Neutrophil (primary cell): ENCODE measurements around the gene GMDS.

Experiments used
- H3K27ac ChIP-seq: fragments of 200-600 bp; sonication (generic); 2 replicates; pipeline ENCODE4 v1.5.1; 2016; ENCODE audit warnings: mild to moderate bottlenecking, moderate library complexity
- H3K27me3 ChIP-seq: fragments of 200-600 bp; sonication (generic); 2 replicates; pipeline ENCODE4 v1.6.0; 2016; ENCODE audit warnings: mild to moderate bottlenecking
- H3K36me3 ChIP-seq: fragments of 200-600 bp; sonication (generic); 2 replicates; pipeline ENCODE4 v1.5.1; 2017
- H3K4me1 ChIP-seq, 2 experiments: fragments of 200-600 bp in 1 of 2; sonication (generic) in 1 of 2; 1 replicate in 1 of 2; 2 replicates in 1 of 2; pipeline versions ENCODE4 v1.5.1 to v1.6.1; 2013 to 2016; ENCODE audit warnings: low read depth in 1 of 2, low read length in 1 of 2, mild to moderate bottlenecking in 1 of 2, moderate library complexity in 1 of 2; ENCODE audit not compliant: control insufficient read depth in 1 of 2, insufficient read depth in 1 of 2
- H3K4me3 ChIP-seq, 2 experiments: fragments of 200-600 bp in 1 of 2; sonication (generic) in 1 of 2; 1 replicate in 1 of 2; 2 replicates in 1 of 2; pipeline ENCODE4 v1.5.1; 2013 to 2016; ENCODE audit warnings: low read depth in 1 of 2, low read length in 1 of 2, mild to moderate bottlenecking in 1 of 2, moderate library complexity in 1 of 2
- H3K9me3 ChIP-seq: fragments of 200-600 bp; sonication (generic); 2 replicates; pipeline ENCODE4 v1.5.1; 2016
- CTCF ChIP-seq: fragments of 200-600 bp; sonication (generic); IDR thresholded peaks from 2 replicates; pipeline ENCODE4 v1.5.1; 2016; ENCODE audit warnings: antibody characterized with exemption

GMDS gene

GRCh38 chr6:1860756-1861348, 384.6 kb downstream of the GMDS start:
- no peak overlapping the region for H3K27ac ChIP-seq
- H3K4me3 ChIP-seq, result no peak overlapping the region
- H3K9me3 ChIP-seq, result no peaks in the 10 kb centered on the region
- H3K4me1 ChIP-seq, result no peaks in the 10 kb centered on the region
- no peak for TF ChIP-seq CTCF
- no peaks in the 10 kb centered on the region for H3K36me3 ChIP-seq
- no peaks in the 10 kb centered on the region for H3K27me3 ChIP-seq

GRCh38 chr6:1858859-1859258, 386.5 kb downstream of the GMDS start:
- H3K9me3 ChIP-seq, result no peaks in the 10 kb centered on the region
- H3K36me3 ChIP-seq, result no peaks in the 10 kb centered on the region
- no peak overlapping the region for H3K27ac ChIP-seq
- no peaks in the 10 kb centered on the region for H3K27me3 ChIP-seq
- no peak for TF ChIP-seq CTCF
- H3K4me3 ChIP-seq, result no peak overlapping the region
- no peaks in the 10 kb centered on the region for H3K4me1 ChIP-seq

GRCh38 chr6:1858196-1858595, 387.2 kb downstream of the GMDS start:
- Histone ChIP-seq H3K27me3 (no peaks in the 10 kb centered on the region), H3K4me1 (no peaks in the 10 kb centered on the region), H3K4me3 (no peak overlapping the region), H3K36me3 (no peaks in the 10 kb centered on the region), H3K27ac (no peak overlapping the region), H3K9me3 (no peaks in the 10 kb centered on the region)
- TF ChIP-seq CTCF, result no peak

- H3K4me1 ChIP-seq, result no peaks in the 10 kb centered on the region
Measured at GRCh38 chr6:1856381-1856780, 389.0 kb downstream of the GMDS start.

GRCh38 chr6:1855890-1856289, 389.5 kb downstream of the GMDS start:
- no peaks in the 10 kb centered on the region for H3K9me3 ChIP-seq
- no peaks in the 10 kb centered on the region for H3K4me1 ChIP-seq
- TF ChIP-seq CTCF, result no peak
- H3K27me3 ChIP-seq, result no peaks in the 10 kb centered on the region
- no peak overlapping the region for H3K4me3 ChIP-seq
- no peak overlapping the region for H3K27ac ChIP-seq
- H3K36me3 ChIP-seq, result no peaks in the 10 kb centered on the region

More at GRCh38 chr6:1856381-1856780, 389.0 kb downstream of the GMDS start:
- H3K27ac ChIP-seq, result no peak overlapping the region
- no peaks in the 10 kb centered on the region for H3K27me3 ChIP-seq
- TF ChIP-seq CTCF, result no peak
- no peaks in the 10 kb centered on the region for H3K36me3 ChIP-seq
- H3K9me3 ChIP-seq, result no peaks in the 10 kb centered on the region
- no peak overlapping the region for H3K4me3 ChIP-seq

GRCh38 chr6:1854296-1854695, 391.1 kb downstream of the GMDS start:
- Histone ChIP-seq H3K4me3 (no peak overlapping the region), H3K9me3 (no peaks in the 10 kb centered on the region), H3K36me3 (no peaks in the 10 kb centered on the region), H3K27ac (no peak overlapping the region), H3K4me1 (peaks cover 8 to 12% of the 10 kb centered on the region in 2 experiments), H3K27me3 (no peaks in the 10 kb centered on the region)
- no peak for TF ChIP-seq CTCF
